GM12878 (cell line): Measurements from ENCODE around the gene CTR9. TPM values are rescaled to one million over a fixed set of nuclear protein-coding genes. Genes with fewer than 3 reads are reported as not detected.

Experiments used
- BHLHE40 ChIP-seq, 2 experiments: fragments of 450-650 bp in 1 of 2; IDR thresholded peaks; 2 replicates each; pipeline ENCODE4 v1.6.1; 2011 to 2017; ENCODE audit warnings: low read depth in 2 of 2, borderline replicate concordance in 1 of 2, improper control_type of control experiment in 1 of 2, low read length in 1 of 2, mild to moderate bottlenecking in 1 of 2
- CBFB ChIP-seq: IDR thresholded peaks from 2 replicates; pipeline ENCODE4 v1.6.1; 2016; ENCODE audit warnings: antibody characterized with exemption, low read depth
- CHD2 ChIP-seq: IDR thresholded peaks from 2 replicates; pipeline ENCODE4 v1.6.1; 2011; ENCODE audit warnings: low read depth, low read length, improper control_type of control experiment, borderline replicate concordance
- CREB1 ChIP-seq: IDR thresholded peaks from 2 replicates; pipeline ENCODE4 v1.6.1; 2012; ENCODE audit warnings: low read depth, mild to moderate bottlenecking, inconsistent platforms
- CREM ChIP-seq: IDR thresholded peaks from 2 replicates; pipeline ENCODE4 v1.6.1; 2014; ENCODE audit warnings: antibody characterized with exemption, low read depth
- FOS ChIP-seq: IDR thresholded peaks from 3 replicates; pipeline ENCODE4 v1.6.1; 2011; ENCODE audit warnings: borderline replicate concordance; ENCODE audit not compliant: insufficient read length; ENCODE audit errors: extremely low read depth
- IKZF2 ChIP-seq, 2 experiments: fragments of 450-650 bp; IDR thresholded peaks; 2 replicates each; pipeline ENCODE4 v1.6.1; 2017; ENCODE audit warnings: mild to moderate bottlenecking in 2 of 2, moderate library complexity in 2 of 2
- IRF4 ChIP-seq: IDR thresholded peaks from 2 replicates; pipeline ENCODE4 v1.6.1; 2011; ENCODE audit warnings: low read depth, low read length
- NBN ChIP-seq: fragments of 450-650 bp; IDR thresholded peaks from 2 replicates; pipeline ENCODE4 v1.6.1; 2016
- SIN3A ChIP-seq: IDR thresholded peaks from 2 replicates; pipeline ENCODE4 v1.6.1; 2012; ENCODE audit warnings: low read depth, low read length, improper control_type of control experiment
- SMAD1 ChIP-seq: fragments of 450-650 bp; IDR thresholded peaks from 2 replicates; pipeline ENCODE4 v1.6.1; 2018; ENCODE audit warnings: mild to moderate bottlenecking, low read depth; ENCODE audit not compliant: partially characterized antibody
- SMAD5 ChIP-seq: IDR thresholded peaks from 2 replicates; pipeline ENCODE4 v1.6.1; 2016; ENCODE audit warnings: antibody characterized with exemption, low read depth
- STAT1 ChIP-seq: fragments of 450-650 bp; conservative IDR thresholded peaks from 2 replicates; pipeline ENCODE4 v1.6.1; 2014; ENCODE audit warnings: antibody characterized with exemption, mild to moderate bottlenecking
- TCF12 ChIP-seq: IDR thresholded peaks from 2 replicates; pipeline ENCODE4 v1.6.1; 2011; ENCODE audit warnings: low read depth, mild to moderate bottlenecking, low read length
- ZNF24 ChIP-seq: fragments of 450-650 bp; IDR thresholded peaks from 2 replicates; pipeline ENCODE4 v1.6.1; 2017; ENCODE audit warnings: antibody characterized with exemption, mild to moderate bottlenecking
- polyA plus RNA-seq, 11 experiments: library from polyadenylated mRNA; depleted of rRNA in 4 of 11; unstranded in 6 of 11; stranded (reverse) in 5 of 11; fragments of >200 nt; fragmentation: Nextera tagmentation in 4 of 11; fragmentation: Illumina TruSeq in 1 of 11; extraction: Ambion mirVana in 4 of 11; extraction: Trizol in 1 of 11; gene quantifications; 1 replicate in 1 of 11; 2 replicates in 10 of 11; pipeline versions ENCODE4 v1.2.1 to v1.2.3, GENCODE V29; 2011 to 2016; ENCODE audit warnings: inconsistent platforms in 2 of 11, missing spikeins in 2 of 11, low read depth in 1 of 11
- total RNA-seq, 4 experiments: library from RNA; depleted of rRNA in 3 of 4; stranded (reverse); fragments of >200 nt in 3 of 4; fragmentation: Illumina TruSeq in 1 of 4; extraction: Trizol in 1 of 4; gene quantifications; 2 replicates each; pipeline versions ENCODE4 v1.2.1 to v1.2.3, GENCODE V29; 2013 to 2021
- TF ChIP-seq, protein P1 (sequence below): fragments of 450-650 bp; IDR thresholded peaks from 2 replicates; pipeline ENCODE4 v1.6.1; 2017; ENCODE audit warnings: borderline replicate concordance
- TF ChIP-seq, protein P2 (sequence below): IDR thresholded peaks from 2 replicates; pipeline ENCODE4 v1.6.1; 2012; ENCODE audit warnings: mild to moderate bottlenecking, low read depth, low read length
- TF ChIP-seq, protein P3 (sequence below): fragments of 150-350 bp; IDR thresholded peaks from 2 replicates; pipeline ENCODE4 v1.6.1; 2014; ENCODE audit warnings: mild to moderate bottlenecking, low read depth, low read length
- TF ChIP-seq, protein P4 (sequence below): IDR thresholded peaks from 2 replicates; pipeline ENCODE4 v1.6.1; 2012; ENCODE audit warnings: low read depth, low read length, improper control_type of control experiment
- TF ChIP-seq, protein P5 (sequence below): fragments of 450-650 bp; IDR thresholded peaks from 2 replicates; pipeline ENCODE4 v1.6.1; 2017; ENCODE audit warnings: mild to moderate bottlenecking, moderate library complexity

Gene CTR9
- total and polyA plus RNA-seq, 10 of the 15 experiments (the other 5 are each of a cell fraction or from before 2014, with no cell fraction given): 13.9 to 54.9 (median 28.9) TPM

DNA sequence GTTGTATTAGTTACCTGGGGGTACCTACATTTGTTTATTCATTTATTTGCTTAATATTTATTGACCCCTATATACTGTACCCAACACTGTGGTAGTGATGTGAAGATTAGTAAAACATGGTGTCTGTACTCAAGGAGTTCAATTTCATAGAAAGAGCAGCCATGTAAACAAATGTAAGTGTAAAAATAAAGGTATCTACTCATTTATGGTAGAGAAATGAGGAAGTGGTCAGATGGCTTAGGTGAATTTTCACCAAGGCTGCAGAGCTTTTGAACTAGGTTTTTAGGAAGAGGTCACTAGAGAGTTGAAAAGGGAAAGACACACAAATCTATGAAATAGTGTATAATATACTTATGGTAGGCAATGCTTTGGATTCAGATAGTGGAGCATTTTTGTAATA is 11.1 kb downstream of the CTR9 start (continued):
- TF ChIP-seq, protein P1, sequence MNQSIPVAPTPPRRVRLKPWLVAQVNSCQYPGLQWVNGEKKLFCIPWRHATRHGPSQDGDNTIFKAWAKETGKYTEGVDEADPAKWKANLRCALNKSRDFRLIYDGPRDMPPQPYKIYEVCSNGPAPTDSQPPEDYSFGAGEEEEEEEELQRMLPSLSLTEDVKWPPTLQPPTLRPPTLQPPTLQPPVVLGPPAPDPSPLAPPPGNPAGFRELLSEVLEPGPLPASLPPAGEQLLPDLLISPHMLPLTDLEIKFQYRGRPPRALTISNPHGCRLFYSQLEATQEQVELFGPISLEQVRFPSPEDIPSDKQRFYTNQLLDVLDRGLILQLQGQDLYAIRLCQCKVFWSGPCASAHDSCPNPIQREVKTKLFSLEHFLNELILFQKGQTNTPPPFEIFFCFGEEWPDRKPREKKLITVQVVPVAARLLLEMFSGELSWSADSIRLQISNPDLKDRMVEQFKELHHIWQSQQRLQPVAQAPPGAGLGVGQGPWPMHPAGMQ: no peak
- TF ChIP-seq, protein P2, sequence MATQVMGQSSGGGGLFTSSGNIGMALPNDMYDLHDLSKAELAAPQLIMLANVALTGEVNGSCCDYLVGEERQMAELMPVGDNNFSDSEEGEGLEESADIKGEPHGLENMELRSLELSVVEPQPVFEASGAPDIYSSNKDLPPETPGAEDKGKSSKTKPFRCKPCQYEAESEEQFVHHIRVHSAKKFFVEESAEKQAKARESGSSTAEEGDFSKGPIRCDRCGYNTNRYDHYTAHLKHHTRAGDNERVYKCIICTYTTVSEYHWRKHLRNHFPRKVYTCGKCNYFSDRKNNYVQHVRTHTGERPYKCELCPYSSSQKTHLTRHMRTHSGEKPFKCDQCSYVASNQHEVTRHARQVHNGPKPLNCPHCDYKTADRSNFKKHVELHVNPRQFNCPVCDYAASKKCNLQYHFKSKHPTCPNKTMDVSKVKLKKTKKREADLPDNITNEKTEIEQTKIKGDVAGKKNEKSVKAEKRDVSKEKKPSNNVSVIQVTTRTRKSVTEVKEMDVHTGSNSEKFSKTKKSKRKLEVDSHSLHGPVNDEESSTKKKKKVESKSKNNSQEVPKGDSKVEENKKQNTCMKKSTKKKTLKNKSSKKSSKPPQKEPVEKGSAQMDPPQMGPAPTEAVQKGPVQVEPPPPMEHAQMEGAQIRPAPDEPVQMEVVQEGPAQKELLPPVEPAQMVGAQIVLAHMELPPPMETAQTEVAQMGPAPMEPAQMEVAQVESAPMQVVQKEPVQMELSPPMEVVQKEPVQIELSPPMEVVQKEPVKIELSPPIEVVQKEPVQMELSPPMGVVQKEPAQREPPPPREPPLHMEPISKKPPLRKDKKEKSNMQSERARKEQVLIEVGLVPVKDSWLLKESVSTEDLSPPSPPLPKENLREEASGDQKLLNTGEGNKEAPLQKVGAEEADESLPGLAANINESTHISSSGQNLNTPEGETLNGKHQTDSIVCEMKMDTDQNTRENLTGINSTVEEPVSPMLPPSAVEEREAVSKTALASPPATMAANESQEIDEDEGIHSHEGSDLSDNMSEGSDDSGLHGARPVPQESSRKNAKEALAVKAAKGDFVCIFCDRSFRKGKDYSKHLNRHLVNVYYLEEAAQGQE: no peak
- no peak for TF ChIP-seq STAT1
- peak; percentile 72; the same call in 1 of the 2 replicates for TF ChIP-seq IRF4
- no peak for TF ChIP-seq BHLHE40 (IDR thresholded peaks at IDR 0.05; ENCODE audit: borderline replicate concordance in 1 of 2, low read depth in 2 of 2, low read length in 1 of 2)
- TF ChIP-seq, protein P3, sequence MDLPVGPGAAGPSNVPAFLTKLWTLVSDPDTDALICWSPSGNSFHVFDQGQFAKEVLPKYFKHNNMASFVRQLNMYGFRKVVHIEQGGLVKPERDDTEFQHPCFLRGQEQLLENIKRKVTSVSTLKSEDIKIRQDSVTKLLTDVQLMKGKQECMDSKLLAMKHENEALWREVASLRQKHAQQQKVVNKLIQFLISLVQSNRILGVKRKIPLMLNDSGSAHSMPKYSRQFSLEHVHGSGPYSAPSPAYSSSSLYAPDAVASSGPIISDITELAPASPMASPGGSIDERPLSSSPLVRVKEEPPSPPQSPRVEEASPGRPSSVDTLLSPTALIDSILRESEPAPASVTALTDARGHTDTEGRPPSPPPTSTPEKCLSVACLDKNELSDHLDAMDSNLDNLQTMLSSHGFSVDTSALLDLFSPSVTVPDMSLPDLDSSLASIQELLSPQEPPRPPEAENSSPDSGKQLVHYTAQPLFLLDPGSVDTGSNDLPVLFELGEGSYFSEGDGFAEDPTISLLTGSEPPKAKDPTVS: no peak
- TF ChIP-seq CREM: peak; percentile 19; the same call in 1 of the 2 replicates
- peak; percentile 28; the same call in 1 of the 2 replicates for TF ChIP-seq NBN
- TF ChIP-seq CREB1: 0 out of 2 replicates have a peak, but pooled peaks have one; percentile 23
- peak; percentile 68 to 80; a peak in 3 of 4 replicates for TF ChIP-seq IKZF2 (IDR thresholded peaks at IDR 0.05)
- TF ChIP-seq SMAD1: no peak
- TF ChIP-seq FOS: no peak
- TF ChIP-seq SMAD5: no peak
- TF ChIP-seq, protein P4, sequence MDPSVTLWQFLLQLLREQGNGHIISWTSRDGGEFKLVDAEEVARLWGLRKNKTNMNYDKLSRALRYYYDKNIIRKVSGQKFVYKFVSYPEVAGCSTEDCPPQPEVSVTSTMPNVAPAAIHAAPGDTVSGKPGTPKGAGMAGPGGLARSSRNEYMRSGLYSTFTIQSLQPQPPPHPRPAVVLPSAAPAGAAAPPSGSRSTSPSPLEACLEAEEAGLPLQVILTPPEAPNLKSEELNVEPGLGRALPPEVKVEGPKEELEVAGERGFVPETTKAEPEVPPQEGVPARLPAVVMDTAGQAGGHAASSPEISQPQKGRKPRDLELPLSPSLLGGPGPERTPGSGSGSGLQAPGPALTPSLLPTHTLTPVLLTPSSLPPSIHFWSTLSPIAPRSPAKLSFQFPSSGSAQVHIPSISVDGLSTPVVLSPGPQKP: no peak
- TF ChIP-seq SIN3A: no peak
- TF ChIP-seq CHD2: no peak
- TF ChIP-seq CBFB: peak; percentile 32; the same call in 1 of the 2 replicates
- TF ChIP-seq, protein P5, sequence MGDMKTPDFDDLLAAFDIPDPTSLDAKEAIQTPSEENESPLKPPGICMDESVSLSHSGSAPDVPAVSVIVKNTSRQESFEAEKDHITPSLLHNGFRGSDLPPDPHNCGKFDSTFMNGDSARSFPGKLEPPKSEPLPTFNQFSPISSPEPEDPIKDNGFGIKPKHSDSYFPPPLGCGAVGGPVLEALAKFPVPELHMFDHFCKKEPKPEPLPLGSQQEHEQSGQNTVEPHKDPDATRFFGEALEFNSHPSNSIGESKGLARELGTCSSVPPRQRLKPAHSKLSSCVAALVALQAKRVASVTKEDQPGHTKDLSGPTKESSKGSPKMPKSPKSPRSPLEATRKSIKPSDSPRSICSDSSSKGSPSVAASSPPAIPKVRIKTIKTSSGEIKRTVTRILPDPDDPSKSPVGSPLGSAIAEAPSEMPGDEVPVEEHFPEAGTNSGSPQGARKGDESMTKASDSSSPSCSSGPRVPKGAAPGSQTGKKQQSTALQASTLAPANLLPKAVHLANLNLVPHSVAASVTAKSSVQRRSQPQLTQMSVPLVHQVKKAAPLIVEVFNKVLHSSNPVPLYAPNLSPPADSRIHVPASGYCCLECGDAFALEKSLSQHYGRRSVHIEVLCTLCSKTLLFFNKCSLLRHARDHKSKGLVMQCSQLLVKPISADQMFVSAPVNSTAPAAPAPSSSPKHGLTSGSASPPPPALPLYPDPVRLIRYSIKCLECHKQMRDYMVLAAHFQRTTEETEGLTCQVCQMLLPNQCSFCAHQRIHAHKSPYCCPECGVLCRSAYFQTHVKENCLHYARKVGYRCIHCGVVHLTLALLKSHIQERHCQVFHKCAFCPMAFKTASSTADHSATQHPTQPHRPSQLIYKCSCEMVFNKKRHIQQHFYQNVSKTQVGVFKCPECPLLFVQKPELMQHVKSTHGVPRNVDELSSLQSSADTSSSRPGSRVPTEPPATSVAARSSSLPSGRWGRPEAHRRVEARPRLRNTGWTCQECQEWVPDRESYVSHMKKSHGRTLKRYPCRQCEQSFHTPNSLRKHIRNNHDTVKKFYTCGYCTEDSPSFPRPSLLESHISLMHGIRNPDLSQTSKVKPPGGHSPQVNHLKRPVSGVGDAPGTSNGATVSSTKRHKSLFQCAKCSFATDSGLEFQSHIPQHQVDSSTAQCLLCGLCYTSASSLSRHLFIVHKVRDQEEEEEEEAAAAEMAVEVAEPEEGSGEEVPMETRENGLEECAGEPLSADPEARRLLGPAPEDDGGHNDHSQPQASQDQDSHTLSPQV: no peak
- 0 out of 2 replicates have a peak, but pooled peaks have one; percentile 9 for TF ChIP-seq ZNF24
- no peak for TF ChIP-seq TCF12
